ENCODE results near the gene KRT3. TPM values are rescaled to one million over a fixed set of nuclear protein-coding genes. Genes with fewer than 3 reads are reported as not detected.

Gene KRT3
- total RNA-seq, 1 donor from 2014 or later, result 0.09 TPM

- no peak for FAIRE-seq
- Histone ChIP-seq H2AFZ (ENCODE audit: low read depth, low read length) (no peak overlapping the region), H3K9me3 (ENCODE audit: insufficient read depth, low read depth, low read length) (no peaks in the 10 kb centered on the region), H3K36me3 (ENCODE audit: insufficient read depth, low read length) (no peaks in the 10 kb centered on the region), H3K27ac (ENCODE audit: low read depth, low read length) (no peak overlapping the region), H3K4me1 (ENCODE audit: insufficient read depth, low read length) (no peaks in the 10 kb centered on the region), H3K27me3 (ENCODE audit: insufficient read depth, low read length) (peaks cover 28% of the 10 kb centered on the region), H3K4me2 (ENCODE audit: low read length) (no peak overlapping the region), H4K20me1 (ENCODE audit: insufficient read depth, low read length) (no peaks in the 10 kb centered on the region), H3K4me3 (ENCODE audit: insufficient read depth, low read depth, low read length) (no peak overlapping the region), H3K79me2 (ENCODE audit: insufficient read depth, low read length) (no peaks in the 10 kb centered on the region), H3K9ac (ENCODE audit: low read length) (no peak overlapping the region)
- H3K27me3 Mint-ChIP-seq (ENCODE audit: low read depth, unreplicated experiment), result peaks cover 89% of the 10 kb centered on the region
- H3K36me3 Mint-ChIP-seq (ENCODE audit: low read depth, unreplicated experiment), result no peaks in the 10 kb centered on the region
- H3K27ac Mint-ChIP-seq (ENCODE audit: unreplicated experiment), result no peak overlapping the region
- TF ChIP-seq EZH2 (IDR thresholded peaks at IDR 0.05; ENCODE audit: insufficient read depth, low read length), result no peak
- TF ChIP-seq, protein P1, sequence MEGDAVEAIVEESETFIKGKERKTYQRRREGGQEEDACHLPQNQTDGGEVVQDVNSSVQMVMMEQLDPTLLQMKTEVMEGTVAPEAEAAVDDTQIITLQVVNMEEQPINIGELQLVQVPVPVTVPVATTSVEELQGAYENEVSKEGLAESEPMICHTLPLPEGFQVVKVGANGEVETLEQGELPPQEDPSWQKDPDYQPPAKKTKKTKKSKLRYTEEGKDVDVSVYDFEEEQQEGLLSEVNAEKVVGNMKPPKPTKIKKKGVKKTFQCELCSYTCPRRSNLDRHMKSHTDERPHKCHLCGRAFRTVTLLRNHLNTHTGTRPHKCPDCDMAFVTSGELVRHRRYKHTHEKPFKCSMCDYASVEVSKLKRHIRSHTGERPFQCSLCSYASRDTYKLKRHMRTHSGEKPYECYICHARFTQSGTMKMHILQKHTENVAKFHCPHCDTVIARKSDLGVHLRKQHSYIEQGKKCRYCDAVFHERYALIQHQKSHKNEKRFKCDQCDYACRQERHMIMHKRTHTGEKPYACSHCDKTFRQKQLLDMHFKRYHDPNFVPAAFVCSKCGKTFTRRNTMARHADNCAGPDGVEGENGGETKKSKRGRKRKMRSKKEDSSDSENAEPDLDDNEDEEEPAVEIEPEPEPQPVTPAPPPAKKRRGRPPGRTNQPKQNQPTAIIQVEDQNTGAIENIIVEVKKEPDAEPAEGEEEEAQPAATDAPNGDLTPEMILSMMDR (IDR thresholded peaks at IDR 0.05; ENCODE audit: insufficient read depth, low read depth, low read length), result no peak
- no peak for DNase-seq (ENCODE audit: low read depth)
- no peaks in the 10 kb centered on the region for H3K4me1 Mint-ChIP-seq (ENCODE audit: low read depth, unreplicated experiment)
- peaks cover 3% of the 10 kb centered on the region for H3K9me3 Mint-ChIP-seq (ENCODE audit: unreplicated experiment)
- H3K4me3 Mint-ChIP-seq (ENCODE audit: unreplicated experiment), result no peak overlapping the region
Observed at GRCh38 chr12:52748578-52748977, 47.3 kb downstream of the KRT3 start.

DNA sequence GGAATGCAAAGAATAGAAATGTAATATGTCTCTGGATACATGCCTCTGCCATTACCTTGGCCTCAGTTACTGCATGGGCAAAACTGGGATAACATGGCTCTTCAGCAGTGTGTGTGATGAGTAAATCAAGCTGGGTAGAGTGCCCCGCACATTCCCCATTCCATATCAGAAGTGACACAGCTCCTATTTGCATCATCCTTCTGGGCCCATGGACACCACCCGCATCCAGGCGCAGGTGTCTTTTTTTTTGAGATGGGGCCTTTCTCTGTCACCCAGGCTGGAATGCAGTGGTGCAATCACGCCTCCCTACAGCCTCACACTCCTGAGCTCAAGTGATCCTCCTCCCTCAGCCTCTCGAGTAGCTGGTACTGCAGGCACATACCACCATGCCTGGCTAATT is 50.4 kb downstream of the KRT3 start:
- DNase-seq (ENCODE audit: low read depth), result no peak
- no peaks in the 10 kb centered on the region for H3K9me3 Mint-ChIP-seq (ENCODE audit: unreplicated experiment)
- Histone ChIP-seq H3K4me1 (ENCODE audit: insufficient read depth, low read length) (no peaks in the 10 kb centered on the region), H3K27ac (ENCODE audit: low read depth, low read length) (no peak overlapping the region), H2AFZ (ENCODE audit: low read depth, low read length) (no peak overlapping the region), H3K36me3 (ENCODE audit: insufficient read depth, low read length) (no peaks in the 10 kb centered on the region), H3K79me2 (ENCODE audit: insufficient read depth, low read length) (no peaks in the 10 kb centered on the region), H3K9me3 (ENCODE audit: insufficient read depth, low read depth, low read length) (no peaks in the 10 kb centered on the region), H4K20me1 (ENCODE audit: insufficient read depth, low read length) (no peaks in the 10 kb centered on the region), H3K27me3 (ENCODE audit: insufficient read depth, low read length) (peaks cover 16% of the 10 kb centered on the region), H3K4me2 (ENCODE audit: low read length) (no peak overlapping the region), H3K9ac (ENCODE audit: low read length) (no peak overlapping the region), H3K4me3 (ENCODE audit: insufficient read depth, low read depth, low read length) (no peak overlapping the region)
- H3K36me3 Mint-ChIP-seq (ENCODE audit: low read depth, unreplicated experiment), result no peaks in the 10 kb centered on the region
- TF ChIP-seq, protein P1 (IDR thresholded peaks at IDR 0.05; ENCODE audit: insufficient read depth, low read depth, low read length), result no peak
- TF ChIP-seq EZH2 (IDR thresholded peaks at IDR 0.05; ENCODE audit: insufficient read depth, low read length), result no peak
- H3K4me3 Mint-ChIP-seq (ENCODE audit: unreplicated experiment), result no peak overlapping the region
- no peak for FAIRE-seq
- H3K4me1 Mint-ChIP-seq (ENCODE audit: low read depth, unreplicated experiment), result no peaks in the 10 kb centered on the region
- peaks cover 85% of the 10 kb centered on the region for H3K27me3 Mint-ChIP-seq (ENCODE audit: low read depth, unreplicated experiment)
- no peak overlapping the region for H3K27ac Mint-ChIP-seq (ENCODE audit: unreplicated experiment)

- no peaks in the 10 kb centered on the region for H4K20me1 ChIP-seq (ENCODE audit: insufficient read depth, low read length)
- no peaks in the 10 kb centered on the region for H3K36me3 ChIP-seq (ENCODE audit: insufficient read depth, low read length)
- H3K9me3 ChIP-seq (ENCODE audit: insufficient read depth, low read depth, low read length), result no peaks in the 10 kb centered on the region
- Mint-ChIP-seq H3K9me3 (ENCODE audit: unreplicated experiment) (no peaks in the 10 kb centered on the region), H3K27ac (ENCODE audit: unreplicated experiment) (no peak overlapping the region), H3K27me3 (ENCODE audit: low read depth, unreplicated experiment) (peaks cover 91% of the 10 kb centered on the region), H3K4me3 (ENCODE audit: unreplicated experiment) (no peak overlapping the region), H3K4me1 (ENCODE audit: low read depth, unreplicated experiment) (no peaks in the 10 kb centered on the region), H3K36me3 (ENCODE audit: low read depth, unreplicated experiment) (no peaks in the 10 kb centered on the region)
- H3K9ac ChIP-seq (ENCODE audit: low read length), result no peak overlapping the region
- peaks cover 12% of the 10 kb centered on the region for H3K27me3 ChIP-seq (ENCODE audit: insufficient read depth, low read length)
- FAIRE-seq (no peak), DNase-seq (ENCODE audit: low read depth) (no peak)
- H3K4me2 ChIP-seq (ENCODE audit: low read length), result no peak overlapping the region
- TF ChIP-seq, protein P1 (IDR thresholded peaks at IDR 0.05; ENCODE audit: insufficient read depth, low read depth, low read length), result no peak
- no peak for TF ChIP-seq EZH2 (IDR thresholded peaks at IDR 0.05; ENCODE audit: insufficient read depth, low read length)
- H3K79me2 ChIP-seq (ENCODE audit: insufficient read depth, low read length), result no peaks in the 10 kb centered on the region
- H3K27ac ChIP-seq (ENCODE audit: low read depth, low read length), result no peak overlapping the region
- no peak overlapping the region for H2AFZ ChIP-seq (ENCODE audit: low read depth, low read length)
- no peak overlapping the region for H3K4me3 ChIP-seq (ENCODE audit: insufficient read depth, low read depth, low read length)
- no peaks in the 10 kb centered on the region for H3K4me1 ChIP-seq (ENCODE audit: insufficient read depth, low read length)
Observed at GRCh38 chr12:52744493-52745156, 51.3 kb downstream of the KRT3 start.

Data from astrocyte (in vitro differentiated cells and primary cell).